CD4-positive, alpha-beta memory T cell (primary cell): ENCODE measurements around the gene CNDP1. TPM values are rescaled to one million over a fixed set of nuclear protein-coding genes. Genes with fewer than 3 reads are reported as not detected.
A peak's percentile ranks its signal among the peaks of the same experiment; 100 is the strongest.

ENCODE experiments used
- CTCF ChIA-PET: fragments of 350-600 bp; sonication (Branson Sonifier 250); formaldehyde crosslinking; loops from one replicate; lab custom pipeline; 2021; ENCODE audit warnings: inconsistent platforms; ENCODE audit not compliant: partially characterized antibody; lab: Charles Lee
- POLR2A ChIA-PET: fragments of 350-600 bp; sonication (Branson Sonifier 250); formaldehyde crosslinking; loops from one replicate; lab custom pipeline; 2021; ENCODE audit not compliant: partially characterized antibody; lab: Charles Lee
- DNase-seq, 5 donors: peaks; one replicate each; pipeline versions ENCODE4 v3.0.0 to v3.0.0-alpha.2; 2020 to 2022; ENCODE audit warnings: mixed read lengths in 1 of 5
- H3K27ac ChIP-seq: one replicate; pipeline ENCODE4 v1.7.0; 2013; ENCODE audit warnings: low read depth, low read length
- H3K27me3 ChIP-seq: 2 replicates; pipeline ENCODE4 v1.7.0; 2013; ENCODE audit warnings: mild to moderate bottlenecking, low read length, moderate library complexity; ENCODE audit not compliant: insufficient read depth
- H3K36me3 ChIP-seq: 2 replicates; pipeline ENCODE4 v1.7.0; 2013; ENCODE audit warnings: mild to moderate bottlenecking, low read length, moderate library complexity; ENCODE audit not compliant: insufficient read depth
- H3K4me1 ChIP-seq: 2 replicates; pipeline ENCODE4 v1.7.0; 2013; ENCODE audit warnings: mild to moderate bottlenecking, low read length, moderate library complexity; ENCODE audit not compliant: insufficient read depth
- H3K4me3 ChIP-seq, 2 donors: one replicate each; pipeline ENCODE4 v1.7.0; 2013; ENCODE audit warnings: low read length in 2 of 2, mild to moderate bottlenecking in 1 of 2
- H3K9me3 ChIP-seq, 2 donors: one replicate each; pipeline ENCODE4 v1.7.0; 2013; ENCODE audit warnings: low read length in 2 of 2, control low read depth in 1 of 2; ENCODE audit not compliant: control insufficient read depth in 1 of 2
- H3K27ac Mint-ChIP-seq, 7 donors: one replicate each; pipeline ENCODE4 v1.8.0; 2020 to 2021; ENCODE audit warnings: mixed read lengths in 7 of 7, mild to moderate bottlenecking in 6 of 7, inconsistent platforms in 3 of 7, moderate library complexity in 3 of 7
- H3K27me3 Mint-ChIP-seq, 2 donors: one replicate each; pipeline ENCODE4 v1.8.0; 2020 to 2021; ENCODE audit warnings: mixed read lengths in 2 of 2
- H3K36me3 Mint-ChIP-seq, 2 donors: one replicate each; pipeline ENCODE4 v1.8.0; 2020 to 2021; ENCODE audit warnings: mixed read lengths in 2 of 2, inconsistent platforms in 1 of 2, mild to moderate bottlenecking in 1 of 2
- H3K4me1 Mint-ChIP-seq, 4 donors: one replicate each; pipeline ENCODE4 v1.8.0; 2020 to 2021; ENCODE audit warnings: mixed read lengths in 4 of 4, mild to moderate bottlenecking in 1 of 4
- H3K4me3 Mint-ChIP-seq, 8 donors: one replicate each; pipeline ENCODE4 v1.8.0; 2020 to 2021; ENCODE audit warnings: mixed read lengths in 8 of 8, mild to moderate bottlenecking in 7 of 8, moderate library complexity in 6 of 8, inconsistent platforms in 3 of 8
- H3K9me3 Mint-ChIP-seq, 8 donors: one replicate each; pipeline ENCODE4 v1.8.0; 2020 to 2021; ENCODE audit warnings: mixed read lengths in 8 of 8, mild to moderate bottlenecking in 5 of 8, inconsistent platforms in 3 of 8, moderate library complexity in 1 of 8
- intact Hi-C: fragments of 100-400 bp; cut with micrococcal nuclease; formaldehyde crosslinking; loops from one replicate; pipeline ENCODE4 v1.15.1; 2023
- polyA plus RNA-seq, 2 donors: library from polyadenylated mRNA; unstranded; fragments of 300-500 nt; fragmentation: Illumina TruSeq; gene quantifications; one replicate each; pipeline ENCODE4 v1.2.3, GENCODE V29; 2021
- total RNA-seq, 2 experiments: library from RNA; stranded (reverse); gene quantifications; one replicate each; pipeline ENCODE4 v1.2.3, GENCODE V29; 2021

Gene CNDP1
- total and polyA plus RNA-seq, 4 experiments from 2014 or later: not detected

DNA sequence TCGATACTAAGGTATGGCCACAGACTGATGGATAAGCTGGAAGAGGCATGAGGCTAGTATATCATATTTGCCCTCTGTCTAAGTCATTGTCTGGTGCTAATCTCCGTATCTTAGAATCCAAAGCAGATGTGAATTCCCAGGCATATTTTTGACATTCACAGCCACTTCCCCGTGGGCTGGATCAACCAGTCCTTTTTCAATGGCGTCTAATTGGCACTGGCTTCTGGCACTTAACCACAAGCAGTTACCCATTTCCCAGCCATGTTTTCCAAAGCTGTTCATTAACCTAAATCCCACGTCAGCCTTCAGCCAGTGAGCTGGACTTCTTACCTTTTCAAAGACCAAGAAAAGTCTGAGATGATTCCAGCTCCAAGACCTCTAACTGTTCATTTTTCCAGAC lies 42.7 kb downstream of the CNDP1 start:
- POLR2A ChIA-PET: no interaction called here
- H3K4me1 ChIP-seq: no peaks in the 10 kb centered on the region
- H3K27me3 ChIP-seq: no peaks in the 10 kb centered on the region
- H3K27ac ChIP-seq: no peak overlapping the region
- H3K9me3 Mint-ChIP-seq: no peaks in the 10 kb centered on the region
- CTCF ChIA-PET: no interaction called here
- peaks cover 12 to 37% of the 10 kb centered on the region in 2 donors for H3K27me3 Mint-ChIP-seq
- intact Hi-C loops: no loop called here
- peaks cover 0 to 3% (median 0%) of the 10 kb centered on the region in 4 donors for H3K4me1 Mint-ChIP-seq
- H3K4me3 ChIP-seq: no peak overlapping the region
- no peaks in the 10 kb centered on the region for H3K36me3 ChIP-seq
- H3K4me3 Mint-ChIP-seq: no peak overlapping the region
- no peaks in the 10 kb centered on the region for H3K9me3 ChIP-seq
- H3K27ac Mint-ChIP-seq: no peak overlapping the region
- H3K36me3 Mint-ChIP-seq: no peaks in the 10 kb centered on the region
- no peak for DNase-seq

DNA sequence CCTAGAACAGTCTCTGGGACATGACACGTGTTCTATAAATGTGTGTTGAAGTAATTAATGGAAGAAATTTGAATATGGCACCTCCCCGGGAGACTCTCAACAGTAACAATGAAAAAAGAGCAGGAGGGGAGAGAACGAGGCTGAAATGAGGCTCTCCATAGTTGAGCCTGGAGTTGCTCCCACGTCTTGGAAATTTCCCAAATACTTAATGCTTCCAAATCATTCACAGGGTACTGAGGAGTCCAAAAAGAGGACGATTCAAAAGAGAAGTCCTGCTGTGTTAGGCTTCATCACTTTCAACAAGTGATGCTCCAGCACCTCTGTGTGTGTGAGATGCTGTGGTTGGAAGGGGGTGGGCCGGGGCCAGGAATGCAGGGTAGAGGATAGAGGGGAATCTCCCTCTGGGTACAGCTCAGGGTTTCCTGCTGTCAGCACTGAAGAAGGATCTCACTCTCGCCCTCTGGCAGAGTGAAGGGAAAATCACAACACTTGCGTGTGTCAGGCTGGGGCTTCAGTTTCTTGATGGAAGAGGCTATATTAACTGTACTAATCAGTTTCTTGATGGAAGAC lies 45.3 kb downstream of the CNDP1 start:
- CTCF ChIA-PET: interaction anchor here (1.5 kb wide), 1 partner anchor 28 kb away, joined by 6 read pairs; no protein-coding TSS in a partner anchor
- intact Hi-C loops: no loop called here
- Mint-ChIP-seq H3K27me3 (peaks cover 18 to 44% of the 10 kb centered on the region in 2 donors), H3K4me3 (no peak overlapping the region), H3K9me3 (no peaks in the 10 kb centered on the region), H3K36me3 (no peaks in the 10 kb centered on the region), H3K27ac (no peak overlapping the region), H3K4me1 (no peaks in the 10 kb centered on the region)
- no peak for DNase-seq
- H3K27me3 ChIP-seq: no peaks in the 10 kb centered on the region
- H3K36me3 ChIP-seq: no peaks in the 10 kb centered on the region
- H3K27ac ChIP-seq: no peak overlapping the region
- POLR2A ChIA-PET: no interaction called here
- no peaks in the 10 kb centered on the region for H3K4me1 ChIP-seq
- H3K4me3 ChIP-seq: no peak overlapping the region
- H3K9me3 ChIP-seq: no peaks in the 10 kb centered on the region

DNA sequence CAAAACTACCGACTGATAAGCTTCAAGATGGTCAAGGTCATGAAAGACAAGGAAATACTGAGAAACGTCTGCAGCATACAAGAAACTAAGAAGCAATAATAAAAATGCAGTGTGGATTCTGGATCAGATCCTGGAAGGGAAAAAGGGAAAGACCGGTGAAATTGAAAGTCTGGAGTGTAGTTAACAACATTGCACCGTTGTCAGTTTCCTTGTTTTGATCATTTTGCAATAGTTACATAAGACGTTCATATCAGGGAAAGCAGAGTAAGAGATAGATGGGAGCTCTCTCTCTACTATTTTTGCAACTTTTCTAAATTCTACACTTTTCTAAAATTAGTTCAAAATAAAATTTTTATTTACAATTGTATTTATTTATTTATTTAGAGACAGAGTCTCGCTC lies 48.3 kb downstream of the CNDP1 start:
- Histone ChIP-seq H3K36me3 (no peaks in the 10 kb centered on the region), H3K4me1 (no peaks in the 10 kb centered on the region), H3K4me3 (no peak overlapping the region), H3K9me3 (no peaks in the 10 kb centered on the region), H3K27ac (no peak overlapping the region), H3K27me3 (peaks cover 4% of the 10 kb centered on the region)
- H3K4me3 Mint-ChIP-seq: no peak overlapping the region
- H3K27me3 Mint-ChIP-seq: peaks cover 26 to 47% of the 10 kb centered on the region in 2 donors
- intact Hi-C loops: no loop called here
- CTCF ChIA-PET: no interaction called here
- no peaks in the 10 kb centered on the region for H3K36me3 Mint-ChIP-seq
- DNase-seq: no peak
- H3K9me3 Mint-ChIP-seq: no peaks in the 10 kb centered on the region
- no peaks in the 10 kb centered on the region for H3K4me1 Mint-ChIP-seq
- POLR2A ChIA-PET: no interaction called here
- H3K27ac Mint-ChIP-seq: no peak overlapping the region

DNA sequence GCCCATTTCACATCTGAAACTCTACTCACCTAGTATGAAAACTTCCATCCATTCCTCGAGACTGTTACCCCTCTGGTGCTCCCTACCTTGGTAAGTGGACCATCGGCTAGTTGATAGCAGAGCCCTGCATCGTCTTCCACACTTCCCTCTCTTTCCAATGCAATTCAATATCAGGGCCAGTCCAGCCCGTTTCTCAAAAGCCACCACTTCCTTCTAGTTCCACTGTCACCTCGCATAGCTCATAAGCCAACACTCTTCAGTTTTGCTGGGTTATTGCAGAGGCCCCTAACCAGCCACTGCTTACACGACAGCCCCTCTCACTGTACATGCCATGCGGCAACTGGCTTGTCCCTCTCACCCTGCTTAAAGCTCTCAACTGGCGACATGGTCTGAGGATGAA lies 53.1 kb downstream of the CNDP1 start:
- no peak overlapping the region for H3K27ac ChIP-seq
- no peak overlapping the region for H3K27ac Mint-ChIP-seq
- H3K36me3 ChIP-seq: no peaks in the 10 kb centered on the region
- H3K36me3 Mint-ChIP-seq: no peaks in the 10 kb centered on the region
- H3K4me3 ChIP-seq: no peak overlapping the region
- H3K4me3 Mint-ChIP-seq: no peak overlapping the region
- intact Hi-C loops: no loop called here
- H3K4me1 ChIP-seq: no peaks in the 10 kb centered on the region
- no peak for DNase-seq
- peaks cover 16 to 24% of the 10 kb centered on the region in 2 donors for H3K27me3 Mint-ChIP-seq
- no peaks in the 10 kb centered on the region for H3K9me3 Mint-ChIP-seq
- H3K9me3 ChIP-seq: no peaks in the 10 kb centered on the region
- ChIA-PET POLR2A (interaction anchor here (3.4 kb wide), 1 partner anchor 10 kb away, joined by 16 read pairs; the partner anchor contains the start of gene ZNF407), CTCF (no interaction called here)
- peaks cover 4% of the 10 kb centered on the region for H3K27me3 ChIP-seq
- H3K4me1 Mint-ChIP-seq: peaks cover 0 to 7% (median 1%) of the 10 kb centered on the region in 4 donors

DNA sequence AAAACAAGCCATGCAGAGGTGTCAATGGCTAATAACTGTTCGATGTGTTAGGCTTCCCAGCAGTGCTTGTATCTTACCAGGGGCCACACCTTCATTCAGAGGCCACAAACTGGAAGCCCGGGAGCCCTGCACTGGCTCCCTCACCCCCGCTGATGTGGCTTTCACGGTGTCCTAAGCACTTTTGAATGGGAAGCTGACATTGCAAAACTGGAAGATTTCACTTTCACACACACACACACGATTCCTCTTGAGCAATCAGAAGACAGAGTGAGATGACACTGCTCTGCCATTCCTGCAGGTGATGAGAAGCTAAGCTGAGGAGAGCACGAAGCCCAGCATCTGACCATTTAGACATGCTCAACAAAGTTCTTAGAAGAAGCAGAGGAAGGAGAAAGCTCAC lies 54.7 kb downstream of the CNDP1 start:
- DNase-seq: no peak
- H3K4me3 Mint-ChIP-seq: no peak overlapping the region
- H3K9me3 Mint-ChIP-seq: no peaks in the 10 kb centered on the region
- POLR2A ChIA-PET: interaction anchor here (3.4 kb wide), 1 partner anchor 9 kb away, joined by 16 read pairs; the partner anchor contains the start of gene ZNF407
- intact Hi-C loops: no loop called here
- Histone ChIP-seq H3K27me3 (peaks cover 4% of the 10 kb centered on the region), H3K27ac (no peak overlapping the region), H3K4me1 (no peaks in the 10 kb centered on the region), H3K4me3 (no peak overlapping the region), H3K36me3 (peaks cover 7% of the 10 kb centered on the region), H3K9me3 (no peaks in the 10 kb centered on the region)
- H3K27me3 Mint-ChIP-seq: peaks cover 9 to 18% of the 10 kb centered on the region in 2 donors
- peaks cover 0 to 13% (median 4%) of the 10 kb centered on the region in 4 donors for H3K4me1 Mint-ChIP-seq
- CTCF ChIA-PET: interaction anchor here (1.0 kb wide), 1 partner anchor 37 kb away, joined by 4 read pairs; no protein-coding TSS in a partner anchor
- H3K36me3 Mint-ChIP-seq: peaks cover 9 to 10% of the 10 kb centered on the region in 2 donors
- H3K27ac Mint-ChIP-seq: no peak overlapping the region

DNA sequence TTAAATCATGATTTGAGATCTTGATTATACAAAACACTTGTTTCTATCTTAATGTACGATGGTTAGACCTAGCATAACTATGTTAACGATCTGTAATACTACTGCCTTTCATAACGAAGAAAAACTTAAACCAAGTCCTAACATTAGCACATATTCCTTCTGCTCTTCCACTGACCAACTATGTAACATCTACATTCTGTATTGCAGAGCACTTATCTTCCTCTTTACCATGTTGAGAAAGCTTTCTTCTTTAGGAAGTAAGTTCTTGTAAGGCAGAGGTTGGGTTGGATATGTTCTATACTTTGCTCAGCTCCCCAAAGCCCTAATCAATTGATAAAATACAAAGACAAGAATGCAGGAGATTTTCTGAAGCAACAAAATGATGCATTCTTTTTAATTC lies 55.5 kb downstream of the CNDP1 start:
- peaks cover 9 to 13% of the 10 kb centered on the region in 2 donors for H3K27me3 Mint-ChIP-seq
- DNase-seq: no peak
- H3K27ac ChIP-seq: no peak overlapping the region
- peaks cover 7% of the 10 kb centered on the region for H3K36me3 ChIP-seq
- ChIA-PET POLR2A (interaction anchor here (3.4 kb wide), 1 partner anchor 8 kb away, joined by 16 read pairs; the partner anchor contains the start of gene ZNF407), CTCF (interaction anchor here (0.9 to 1.0 kb wide), 2 partner anchors 38 to 96 kb away, joined by 3 to 4 read pairs; no protein-coding TSS in a partner anchor)
- H3K27ac Mint-ChIP-seq: peak overlapping the region in 1 of 7 donors; percentile 41
- H3K27me3 ChIP-seq: peaks cover 4% of the 10 kb centered on the region
- H3K4me1 Mint-ChIP-seq: peaks cover 4 to 17% (median 5%) of the 10 kb centered on the region in 4 donors
- H3K9me3 Mint-ChIP-seq: no peaks in the 10 kb centered on the region
- H3K36me3 Mint-ChIP-seq: peaks cover 13 to 14% of the 10 kb centered on the region in 2 donors
- no peak overlapping the region for H3K4me3 ChIP-seq
- H3K4me3 Mint-ChIP-seq: no peak overlapping the region
- no peaks in the 10 kb centered on the region for H3K9me3 ChIP-seq
- H3K4me1 ChIP-seq: peaks cover 4% of the 10 kb centered on the region
- intact Hi-C loops: no loop called here

DNA sequence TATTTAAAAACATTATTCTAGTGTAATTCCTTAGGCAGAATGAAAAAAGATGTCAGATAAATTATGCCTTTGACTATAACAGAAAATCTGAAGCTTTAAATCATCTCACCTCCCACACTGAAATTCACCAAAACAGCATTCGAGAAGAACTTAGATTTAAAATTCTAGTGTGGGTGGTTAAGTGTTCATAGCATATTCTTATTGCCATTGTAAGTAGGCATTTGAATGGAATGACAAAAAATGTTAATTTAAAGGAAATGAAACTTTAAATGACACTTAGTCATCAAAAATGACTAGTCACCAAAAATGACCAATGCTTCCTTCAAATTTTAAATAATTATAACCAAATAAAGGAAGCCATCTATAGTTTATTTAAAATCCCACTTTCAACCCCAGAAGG lies 56.4 kb downstream of the CNDP1 start:
- H3K36me3 Mint-ChIP-seq: peaks cover 21 to 22% of the 10 kb centered on the region in 2 donors
- ChIA-PET POLR2A (no interaction called here), CTCF (interaction anchor here (0.9 kb wide), 1 partner anchor 97 kb away, joined by 3 read pairs; no protein-coding TSS in a partner anchor)
- H3K27me3 Mint-ChIP-seq: peaks cover 7 to 9% of the 10 kb centered on the region in 2 donors
- no peak overlapping the region for H3K4me3 Mint-ChIP-seq
- intact Hi-C loops: no loop called here
- no peak overlapping the region for H3K4me3 ChIP-seq
- peaks cover 7% of the 10 kb centered on the region for H3K36me3 ChIP-seq
- peaks cover 13% of the 10 kb centered on the region for H3K4me1 ChIP-seq
- no peaks in the 10 kb centered on the region for H3K9me3 Mint-ChIP-seq
- H3K27ac Mint-ChIP-seq: no peak overlapping the region
- peaks cover 12 to 25% (median 14%) of the 10 kb centered on the region in 4 donors for H3K4me1 Mint-ChIP-seq
- H3K9me3 ChIP-seq: no peaks in the 10 kb centered on the region
- H3K27ac ChIP-seq: no peak overlapping the region
- H3K27me3 ChIP-seq: no peaks in the 10 kb centered on the region
- DNase-seq: no peak
